K562 (cell line): ENCODE results near the gene SMIM41. TPM values are rescaled to one million over a fixed set of nuclear protein-coding genes. Genes with fewer than 3 reads are reported as not detected.
A peak's percentile ranks its signal among the peaks of the same experiment; 100 is the strongest.

Source experiments
- BRF2 ChIP-seq: IDR thresholded peaks from 3 replicates; pipeline ENCODE4 v1.6.1; 2011; ENCODE audit warnings: borderline replicate concordance, mild to moderate bottlenecking; ENCODE audit not compliant: insufficient read length, insufficient read depth
- CTCF ChIP-seq, 3 experiments: IDR thresholded peaks in 2 of 3; conservative IDR thresholded peaks in 1 of 3; 2 replicates each; pipeline ENCODE4 v1.5.1; 2011 to 2012; ENCODE audit warnings: low read length in 3 of 3, mild to moderate bottlenecking in 3 of 3, control low read depth in 2 of 3, improper control_type of control experiment in 1 of 3, inconsistent platforms in 1 of 3, low read depth in 1 of 3, mixed read lengths in 1 of 3, moderate library complexity in 1 of 3; ENCODE audit not compliant: insufficient read depth in 2 of 3
- DEAF1 ChIP-seq: fragments of 450-650 bp; formaldehyde crosslinking; IDR thresholded peaks from 2 replicates; pipeline ENCODE4 v1.4.0; 2020; ENCODE audit warnings: mild to moderate bottlenecking, moderate library complexity
- ELF2 ChIP-seq: fragments of 250-450 bp; sonication (Bioruptor Pico); IDR thresholded peaks from 2 replicates; pipeline ENCODE4 v1.5.0; 2021; ENCODE audit warnings: mild to moderate bottlenecking
- ETV6 ChIP-seq, 3 experiments: fragments of 150-350 bp in 1 of 3; sonication (generic) in 1 of 3; formaldehyde crosslinking in 1 of 3; IDR thresholded peaks; 2 replicates each; pipeline versions ENCODE4 v1.6.1 to v1.8.0; 2014 to 2022; ENCODE audit warnings: borderline replicate concordance in 2 of 3, low read depth in 2 of 3, antibody characterized with exemption in 1 of 3, low read length in 1 of 3, mild to moderate bottlenecking in 1 of 3, missing genetic modification reagents in 1 of 3
- FOXP1 ChIP-seq: sonication (generic); formaldehyde crosslinking; IDR thresholded peaks from 2 replicates; pipeline ENCODE4 v1.8.0; 2022; ENCODE audit warnings: mild to moderate bottlenecking, missing genetic modification reagents
- NELFE ChIP-seq: IDR thresholded peaks from 2 replicates; pipeline ENCODE4 v1.6.1; 2011; ENCODE audit warnings: mild to moderate bottlenecking; ENCODE audit not compliant: insufficient read depth, insufficient read length
- NONO ChIP-seq, 2 experiments: fragments of 200-400 bp in 1 of 2; fragments of 450-650 bp in 1 of 2; formaldehyde crosslinking in 1 of 2; IDR thresholded peaks; 2 replicates each; pipeline ENCODE4 v1.6.1; 2017; ENCODE audit warnings: low read depth in 2 of 2, mild to moderate bottlenecking in 2 of 2, moderate library complexity in 2 of 2, low read length in 1 of 2
- RAD21 ChIP-seq, 2 experiments: fragments of 250-450 bp in 1 of 2; fragments of 450-650 bp in 1 of 2; sonication (Bioruptor Pico) in 1 of 2; formaldehyde crosslinking in 1 of 2; IDR thresholded peaks in 1 of 2; conservative IDR thresholded peaks in 1 of 2; 2 replicates each; pipeline versions ENCODE4 v1.4.0 to v1.8.0; 2020 to 2022; ENCODE audit warnings: mild to moderate bottlenecking in 2 of 2, moderate library complexity in 1 of 2
- RB1 ChIP-seq: fragments of 450-650 bp; IDR thresholded peaks from 2 replicates; pipeline ENCODE4 v1.6.1; 2017; ENCODE audit warnings: low read depth, mild to moderate bottlenecking
- SMC3 ChIP-seq: conservative IDR thresholded peaks from 2 replicates; pipeline ENCODE4 v1.6.1; 2011; ENCODE audit warnings: low read depth, low read length, improper control_type of control experiment; ENCODE audit not compliant: insufficient read depth
- SOX6 ChIP-seq: fragments of 450-650 bp; IDR thresholded peaks from 2 replicates; pipeline ENCODE4 v1.6.1; 2014; ENCODE audit warnings: mild to moderate bottlenecking
- SRSF7 ChIP-seq: fragments of 200-400 bp; formaldehyde crosslinking; optimal IDR thresholded peaks from 2 replicates; pipeline ENCODE3; 2017; ENCODE audit warnings: mild to moderate bottlenecking, low read depth, low read length
- TAF7 ChIP-seq: fragments of 450-650 bp; IDR thresholded peaks from 2 replicates; pipeline ENCODE4 v1.6.1; 2016; ENCODE audit warnings: missing genetic modification characterization, missing compliant biosample characterization
- ZHX1 ChIP-seq: fragments of 150-350 bp; conservative IDR thresholded peaks from 2 replicates; pipeline ENCODE4 v1.6.1; 2014; ENCODE audit warnings: low read length
- ZNF707 ChIP-seq: fragments of 250-450 bp; sonication (Bioruptor Pico); conservative IDR thresholded peaks from 2 replicates; pipeline ENCODE4 v1.8.0; 2022; ENCODE audit warnings: inconsistent platforms, mild to moderate bottlenecking, moderate library complexity
- polyA plus RNA-seq, 8 experiments: library from polyadenylated mRNA; depleted of rRNA in 4 of 8; stranded (reverse) in 5 of 8; unstranded in 3 of 8; fragments of >200 nt; fragmentation: Nextera tagmentation in 2 of 8; fragmentation: Illumina TruSeq in 1 of 8; extraction: Ambion mirVana in 2 of 8; extraction: Trizol in 1 of 8; gene quantifications; 2 replicates each; pipeline versions ENCODE4 v1.2.1 to v1.2.3, GENCODE V29; 2011 to 2014; ENCODE audit warnings: inconsistent platforms in 1 of 8, missing spikeins in 1 of 8
- total RNA-seq, 7 experiments: library from RNA; depleted of rRNA in 6 of 7; stranded (reverse); fragments of >200 nt in 6 of 7; fragmentation: Illumina TruSeq in 2 of 7; extraction: Trizol in 2 of 7; gene quantifications; 2 replicates each; pipeline versions ENCODE4 v1.2.1 to v1.2.3, GENCODE V29; 2011 to 2021; ENCODE audit warnings: low replicate concordance in 1 of 7

Gene SMIM41
- total and polyA plus RNA-seq, 9 of the 15 experiments (the other 6 are each of a cell fraction or from before 2014, with no cell fraction given) = not detected

GRCh38 chr12:52156757-52157565 lies 77.5 kb downstream of the SMIM41 start (continued):
- TF ChIP-seq DEAF1 (CRISPR knock-in tag) (peak; percentile 68), TAF7 (no peak), ZNF707 (CRISPR knock-in tag) (no peak), SOX6 (no peak), SMC3 (peak; percentile 83), ELF2 (CRISPR knock-in tag) (no peak), NELFE (no peak), NONO (IDR thresholded peaks at IDR 0.05; ENCODE audit: low read depth in 2 of 2, low read length in 1 of 2) (no peak), CTCF (IDR thresholded peaks at IDR 0.05 in 2 of 3, conservative IDR thresholded peaks at IDR 0.05 in 1 of 3; ENCODE audit: insufficient read depth in 2 of 3, low read depth in 1 of 3, low read length in 3 of 3) (peak; percentile 90 to 96 (median 92)), ETV6 (IDR thresholded peaks at IDR 0.05; ENCODE audit: borderline replicate concordance in 1 of 2, low read depth in 2 of 2, low read length in 1 of 2) (no peak), ETV6 (CRISPR knock-in tag; IDR thresholded peaks at IDR 0.05; ENCODE audit: borderline replicate concordance) (no peak), BRF2 (no peak), ZHX1 (no peak), FOXP1 (no peak), RAD21 (CRISPR knock-in tag; conservative IDR thresholded peaks at IDR 0.05 in 1 of 2, IDR thresholded peaks at IDR 0.05 in 1 of 2) (peak; percentile 81 to 90), RB1 (peak; percentile 16; the same call in 1 of the 2 replicates), SRSF7 (no peak)
